GM12878 (cell line): ENCODE measurements around the gene PCDHA1.

Source experiments
- EP300 ChIP-seq, 2 experiments: fragments of 150-350 bp in 1 of 2; IDR thresholded peaks; 2 replicates each; pipeline ENCODE4 v1.6.1; 2011 to 2012; ENCODE audit warnings: low read depth in 2 of 2, low read length in 2 of 2, borderline replicate concordance in 1 of 2, improper control_type of control experiment in 1 of 2, inconsistent platforms in 1 of 2; ENCODE audit not compliant: control insufficient read depth in 1 of 2
- EZH2 ChIP-seq: IDR thresholded peaks from 2 replicates; pipeline ENCODE4 v1.6.1; 2012; ENCODE audit warnings: low read depth, mild to moderate bottlenecking, control low read depth, inconsistent platforms, low read length, borderline replicate concordance; ENCODE audit not compliant: control insufficient read depth
- MXI1 ChIP-seq: fragments of 150-350 bp; IDR thresholded peaks from 2 replicates; pipeline ENCODE4 v1.6.1; 2011; ENCODE audit warnings: low read depth, mild to moderate bottlenecking, inconsistent platforms, low read length, improper control_type of control experiment
- SRF ChIP-seq, 2 experiments: IDR thresholded peaks; 2 replicates each; pipeline ENCODE4 v1.6.1; 2011; ENCODE audit warnings: low read depth in 2 of 2, low read length in 2 of 2, mild to moderate bottlenecking in 1 of 2, moderate library complexity in 1 of 2
- YY1 ChIP-seq: IDR thresholded peaks from 2 replicates; pipeline ENCODE4 v1.6.1; 2011; ENCODE audit warnings: low read depth, mild to moderate bottlenecking, low read length

GRCh38 chr5:141042555-141042954 lies 256.6 kb downstream of the PCDHA1 start:
- no peak for TF ChIP-seq SRF (IDR thresholded peaks at IDR 0.05; ENCODE audit: low read depth in 2 of 2, low read length in 2 of 2)
- TF ChIP-seq EP300 (IDR thresholded peaks at IDR 0.05; ENCODE audit: borderline replicate concordance in 1 of 2, control insufficient read depth in 1 of 2, low read depth in 2 of 2, low read length in 2 of 2) = no peak
- no peak for TF ChIP-seq YY1
- no peak for TF ChIP-seq EZH2
- TF ChIP-seq MXI1 = no peak
